GM12865 (cell line): Measurements from ENCODE around the gene AP2B1.

Experiments
- DNase-seq: peaks from one replicate; pipeline ENCODE4 v3.0.0; 2010; ENCODE audit warnings: low read depth
- H3K4me3 ChIP-seq: 2 replicates; pipeline ENCODE4 v1.5.1; 2011; ENCODE audit warnings: mild to moderate bottlenecking, low read depth, low read length, control low read depth
- CTCF ChIP-seq: IDR thresholded peaks from 2 replicates; pipeline ENCODE4 v1.5.1; 2011; ENCODE audit warnings: low read length, control low read depth, low read depth, inconsistent platforms; ENCODE audit not compliant: insufficient read depth; ENCODE audit errors: missing control alignments

The AP2B1 gene

DNA sequence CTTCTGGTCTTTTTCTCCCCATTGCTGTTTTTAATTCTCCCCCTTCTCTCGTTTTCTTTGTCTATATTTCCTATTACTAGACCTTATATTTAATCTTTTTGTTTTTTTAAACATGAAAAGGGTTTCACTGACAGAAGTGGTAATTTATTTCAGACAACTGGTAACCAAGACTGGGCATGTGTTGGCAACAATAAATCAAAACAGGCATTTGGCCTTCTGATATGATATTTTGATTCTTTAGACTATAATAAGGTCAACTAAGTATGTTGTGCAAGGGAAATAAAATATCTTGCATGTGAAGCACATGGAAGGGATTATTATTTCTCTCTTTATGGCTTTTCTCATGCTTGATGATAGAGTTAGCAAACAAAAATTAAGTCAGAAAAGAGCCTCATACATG lies 34.6 kb downstream of the AP2B1 start:
- no peak for DNase-seq
- no peak overlapping the region for H3K4me3 ChIP-seq
- no peak for TF ChIP-seq CTCF

DNA sequence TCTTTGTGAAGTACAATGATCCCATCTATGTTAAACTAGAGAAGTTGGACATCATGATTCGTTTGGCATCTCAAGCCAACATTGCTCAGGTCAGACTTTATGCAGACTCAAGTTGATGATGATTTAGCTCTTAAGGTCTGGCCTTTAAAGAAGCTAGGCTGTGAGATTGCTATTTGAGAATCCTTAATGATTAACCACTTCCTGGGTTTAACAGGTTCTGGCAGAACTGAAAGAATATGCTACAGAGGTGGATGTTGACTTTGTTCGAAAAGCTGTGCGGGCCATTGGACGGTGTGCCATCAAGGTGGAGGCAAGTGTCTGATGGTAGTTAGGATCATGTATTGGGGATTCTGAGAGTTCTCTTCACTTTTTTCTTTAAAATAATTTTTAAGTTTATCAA lies 40.3 kb downstream of the AP2B1 start:
- no peak overlapping the region for H3K4me3 ChIP-seq
- no peak for DNase-seq
- TF ChIP-seq CTCF: no peak

DNA sequence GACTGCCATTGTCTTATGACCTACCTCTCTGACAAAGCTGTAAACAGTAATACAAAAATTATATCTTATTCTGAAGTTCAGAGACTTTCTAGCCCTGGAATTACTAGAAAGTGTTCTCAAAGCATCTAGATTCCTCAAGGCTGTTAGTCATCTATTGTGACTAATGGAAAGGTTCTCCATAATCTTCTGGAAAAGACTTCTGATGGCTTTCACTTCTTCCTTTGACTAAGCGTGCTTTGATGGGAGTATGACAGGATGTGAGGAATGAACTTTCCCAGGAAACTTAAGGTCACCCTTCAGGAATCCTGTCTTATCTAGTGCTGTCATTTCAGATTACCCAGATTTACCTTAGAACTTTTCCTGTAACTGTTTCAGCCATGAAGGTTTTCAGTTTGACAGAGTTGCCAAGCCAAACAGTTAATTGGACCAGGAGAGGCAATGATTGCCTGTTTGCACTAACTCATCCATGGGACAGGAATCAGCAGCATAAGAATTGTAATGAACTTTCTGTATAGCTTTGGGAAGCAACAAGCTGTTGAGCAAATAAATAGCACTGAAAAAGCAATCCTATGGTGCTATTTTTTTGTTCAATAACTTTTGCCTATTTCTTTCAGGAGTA lies 43.5 kb downstream of the AP2B1 start:
- H3K4me3 ChIP-seq: no peak overlapping the region
- no peak for TF ChIP-seq CTCF
- DNase-seq: no peak

DNA sequence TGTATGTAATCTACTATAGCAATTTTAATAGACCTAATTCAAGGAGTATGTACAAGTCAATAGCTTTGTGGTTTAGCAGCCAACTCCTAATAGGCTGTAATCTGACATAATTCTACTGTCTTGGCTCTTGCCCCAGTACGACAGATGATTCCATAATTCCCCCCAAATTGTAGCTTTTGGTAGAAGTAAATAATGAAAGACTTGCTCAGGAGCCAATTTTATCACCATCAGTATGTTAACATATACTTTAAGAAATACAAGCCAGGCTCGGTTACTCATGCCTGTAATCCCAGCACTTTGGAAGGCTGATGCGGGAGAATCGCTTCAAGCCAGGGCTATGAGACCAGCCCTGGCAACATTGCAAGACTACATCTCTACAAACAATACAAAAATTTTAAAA lies 53.9 kb downstream of the AP2B1 start:
- TF ChIP-seq CTCF: no peak
- H3K4me3 ChIP-seq: no peak overlapping the region
- DNase-seq: no peak

DNA sequence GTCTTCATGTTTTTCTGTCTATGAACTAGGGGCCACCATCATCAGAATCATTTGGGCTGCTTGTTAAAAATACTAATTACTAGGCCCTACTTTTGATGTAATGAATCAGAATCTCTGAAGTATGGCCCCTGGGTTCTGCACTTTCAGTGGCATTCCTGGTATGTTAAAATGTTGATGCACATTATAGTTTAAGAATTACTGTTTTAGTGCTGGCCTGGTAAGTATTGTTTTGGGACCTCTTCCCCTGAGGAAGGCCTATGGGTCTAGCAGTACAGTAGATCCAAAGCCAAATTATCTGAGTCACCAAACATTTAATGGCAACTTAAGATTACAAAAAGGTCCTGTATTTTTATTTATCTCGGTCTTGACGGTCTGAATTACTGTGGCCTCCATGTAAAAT lies 58.8 kb downstream of the AP2B1 start:
- no peak overlapping the region for H3K4me3 ChIP-seq
- no peak for TF ChIP-seq CTCF
- no peak for DNase-seq

- no peak for DNase-seq
- no peak for TF ChIP-seq CTCF
These were observed 64.3 kb downstream of the AP2B1 start for GRCh38 chr17:35651467-35651866.

More at GRCh38 chr17:35651467-35651866, 64.3 kb downstream of the AP2B1 start:
- H3K4me3 ChIP-seq: no peak overlapping the region
